OCI-LY3 (cell line): ENCODE results near the gene CRADD.

Experiments
- CTCF ChIP-seq: fragments of 200-600, 300-600 bp; sonication (generic); IDR thresholded peaks from 2 replicates; pipeline ENCODE4 v1.5.1; 2014; ENCODE audit warnings: antibody characterized with exemption, low read length, low read depth
- EZH2phosphoT487 ChIP-seq: fragments of 200-600 bp; shearing (Covaris generic); IDR thresholded peaks from 2 replicates; pipeline ENCODE4 v1.6.1; 2018; ENCODE audit warnings: antibody characterized with exemption, mixed run types, low read depth

- TF ChIP-seq CTCF (no peak), EZH2phosphoT487 (no peak)
Observed at GRCh38 chr12:93722179-93722578, 45.0 kb downstream of the CRADD start.
